B cell (primary cell): ENCODE results near the gene STC2. TPM values are rescaled to one million over a fixed set of nuclear protein-coding genes. Genes with fewer than 3 reads are reported as not detected.
"Not testable (repeated sequence)": the region's sequence is repeated elsewhere in the genome, so short reads cannot be mapped to it uniquely, and the experiment has no call there.

Source experiments
- ATAC-seq: fragments of 200-7000 bp; cut with Tn5 transposase; one replicate; pipeline ENCODE4 v1.10.0; 2021; ENCODE audit warnings: low read depth, mild to moderate bottlenecking, moderate number of reproducible peaks, moderate library complexity
- CTCF ChIA-PET: fragments of 350-600 bp; sonication (Branson Sonifier 250); formaldehyde crosslinking; loops from one replicate; lab custom pipeline; 2021; ENCODE audit warnings: antibody characterized with exemption, inconsistent platforms; lab: Charles Lee
- POLR2A ChIA-PET: fragments of 350-600 bp; sonication (Branson Sonifier 250); formaldehyde crosslinking; loops from one replicate; lab custom pipeline; 2021; ENCODE audit warnings: antibody characterized with exemption; lab: Charles Lee
- DNase-seq: peaks from one replicate; pipeline ENCODE4 v3.0.0; 2013
- H2AFZ ChIP-seq: 2 replicates; pipeline ENCODE4 v1.6.1; 2012; ENCODE audit warnings: mild to moderate bottlenecking, low read depth, low read length; ENCODE audit not compliant: insufficient read depth, poor library complexity, severe bottlenecking
- H3K27ac ChIP-seq, 2 donors: 1 replicate in 1 of 2; 2 replicates in 1 of 2; pipeline ENCODE4 v1.5.1; 2012 to 2013; ENCODE audit warnings: low read length in 2 of 2, mild to moderate bottlenecking in 2 of 2, moderate library complexity in 1 of 2
- H3K27me3 ChIP-seq, 4 experiments: fragments of 200-600 bp in 1 of 4; sonication (generic) in 1 of 4; replicated peaks in 1 of 4; 1 replicate in 2 of 4; 2 replicates in 2 of 4; pipeline versions ENCODE4 v1.6.1 to v1.7.0; 2013 to 2016; ENCODE audit warnings: low read length in 3 of 4, mild to moderate bottlenecking in 2 of 4, mixed read lengths in 1 of 4, moderate library complexity in 1 of 4; ENCODE audit not compliant: insufficient read depth in 4 of 4, control insufficient read depth in 3 of 4; ENCODE audit errors: control extremely low read depth in 1 of 4
- H3K36me3 ChIP-seq, 2 experiments: replicated peaks in 1 of 2; 1 replicate in 1 of 2; 2 replicates in 1 of 2; pipeline versions ENCODE4 v1.6.1 to v1.7.1; 2013; ENCODE audit warnings: low read length in 1 of 2; ENCODE audit not compliant: insufficient read depth in 2 of 2, control insufficient read depth in 1 of 2; ENCODE audit errors: control extremely low read depth in 1 of 2, extremely low read depth in 1 of 2
- H3K4me1 ChIP-seq, 2 donors: fragments of 200-600 bp in 1 of 2; sonication (generic) in 1 of 2; 1 replicate in 1 of 2; 2 replicates in 1 of 2; pipeline versions ENCODE4 v1.5.1 to v1.6.1; 2013 to 2017; ENCODE audit warnings: low read length in 2 of 2; ENCODE audit not compliant: control insufficient read depth in 2 of 2, insufficient read depth in 2 of 2
- H3K4me2 ChIP-seq: replicated peaks from 2 replicates; pipeline ENCODE3; 2012; ENCODE audit warnings: mild to moderate bottlenecking, low read depth, low read length; ENCODE audit not compliant: poor library complexity, severe bottlenecking
- H3K4me3 ChIP-seq, 5 experiments: fragments of 200-600 bp in 1 of 5; sonication (generic) in 1 of 5; 1 replicate in 3 of 5; 2 replicates in 2 of 5; pipeline versions ENCODE4 v1.5.1 to v1.7.0; 2011 to 2016; ENCODE audit warnings: low read length in 4 of 5, mild to moderate bottlenecking in 4 of 5, low read depth in 2 of 5, control low read depth in 1 of 5, moderate library complexity in 1 of 5; ENCODE audit not compliant: insufficient read depth in 1 of 5; ENCODE audit errors: control extremely low read depth in 1 of 5, extremely low read depth in 1 of 5
- H3K79me2 ChIP-seq: fragments of 200-600 bp; sonication (generic); one replicate; pipeline ENCODE4 v1.6.0; 2016; ENCODE audit warnings: low read length; ENCODE audit not compliant: control insufficient read depth, insufficient read depth
- H3K9ac ChIP-seq: fragments of 200-600 bp; sonication (generic); 2 replicates; pipeline ENCODE4 v1.6.1; 2017; ENCODE audit warnings: mild to moderate bottlenecking, low read length, moderate library complexity
- H3K9me3 ChIP-seq, 3 donors: one replicate each; pipeline versions ENCODE4 v1.6.1 to v1.7.1; 2013; ENCODE audit warnings: low read length in 2 of 3; ENCODE audit not compliant: control insufficient read depth in 2 of 3, insufficient read depth in 1 of 3; ENCODE audit errors: control extremely low read depth in 1 of 3
- H4K20me1 ChIP-seq: 2 replicates; pipeline ENCODE4 v1.6.0; 2012; ENCODE audit warnings: mild to moderate bottlenecking, low read length; ENCODE audit not compliant: insufficient read depth, control insufficient read depth, poor library complexity, severe bottlenecking
- H3K27ac Mint-ChIP-seq: one replicate; pipeline ENCODE4 v1.8.0; 2021; ENCODE audit warnings: mixed read lengths
- H3K27me3 Mint-ChIP-seq: one replicate; pipeline ENCODE4 v1.8.0; 2021; ENCODE audit warnings: mixed read lengths
- H3K4me1 Mint-ChIP-seq: one replicate; pipeline ENCODE4 v1.8.0; 2021; ENCODE audit warnings: mixed read lengths
- H3K4me3 Mint-ChIP-seq: one replicate; pipeline ENCODE4 v1.8.0; 2021; ENCODE audit warnings: mixed read lengths
- H3K9me3 Mint-ChIP-seq: one replicate; pipeline ENCODE4 v1.8.0; 2022; ENCODE audit warnings: mixed read lengths; ENCODE audit not compliant: insufficient read depth
- EZH2 ChIP-seq: IDR thresholded peaks from 2 replicates; pipeline ENCODE4 v1.6.1; 2012; ENCODE audit warnings: borderline replicate concordance, low read depth, mild to moderate bottlenecking, moderate library complexity, low read length; ENCODE audit not compliant: insufficient read depth, poor library complexity, severe bottlenecking
- WGBS: methylation state at CpG from one replicate; pipeline ENCODE4 v1.1.5; 2013; ENCODE audit warnings: missing lambda C conversion rate; ENCODE audit not compliant: insufficient coverage; 5-methylcytosine and 5-hydroxymethylcytosine counted together
- intact Hi-C: fragments of 100-400 bp; cut with micrococcal nuclease; formaldehyde crosslinking; loops from one replicate; pipeline ENCODE4 v1.10.0; 2022
- polyA plus RNA-seq: library from polyadenylated mRNA; depleted of rRNA; stranded (reverse); fragments of >200 nt; gene quantifications from 2 replicates; pipeline ENCODE4 v1.2.3, GENCODE V29; 2012
- total RNA-seq, 2 donors: library from RNA; stranded (reverse); fragments of 120-200 nt in 1 of 2; gene quantifications; 1 replicate in 1 of 2; 2 replicates in 1 of 2; pipeline versions ENCODE4 v1.2.3 to v1.2.4, GENCODE V29; 2013 to 2022
- TF ChIP-seq, protein P1 (sequence below): fragments of 200-600 bp; IDR thresholded peaks from one replicate; pipeline ENCODE4 v1.8.0; 2022; ENCODE audit warnings: antibody characterized with exemption, mild to moderate bottlenecking

The STC2 gene
- total and polyA plus RNA-seq, 2 donors (not counting 1 experiment from before 2014, with no cell fraction given) = not detected

- ChIA-PET POLR2A (no interaction called here), CTCF (interaction anchor here (1.0 kb wide), 1 partner anchor 11 kb away, joined by 3 read pairs; no protein-coding TSS in a partner anchor)
- Histone ChIP-seq H3K9ac (no peak overlapping the region), H3K4me2 (no peak overlapping the region), H3K4me1 (peaks cover 2 to 7% of the 10 kb centered on the region in 2 donors), H4K20me1 (no peaks in the 10 kb centered on the region), H3K27ac (no peak overlapping the region), H3K79me2 (no peaks in the 10 kb centered on the region), H3K4me3 (no peak overlapping the region), H3K27me3 (peaks cover 0 to 31% (median 13%) of the 10 kb centered on the region in 4 experiments), H2AFZ (no peak overlapping the region), H3K9me3 (peaks cover 0 to 8% (median 0%) of the 10 kb centered on the region in 3 donors), H3K36me3 (no peaks in the 10 kb centered on the region)
- intact Hi-C loops = no loop called here
- no peak for ATAC-seq
- DNase-seq = no peak
- Mint-ChIP-seq H3K27me3 (peaks cover 57% of the 10 kb centered on the region), H3K27ac (no peak overlapping the region), H3K4me3 (no peak overlapping the region), H3K4me1 (peaks cover 5% of the 10 kb centered on the region), H3K9me3 (peaks cover 9% of the 10 kb centered on the region)
- TF ChIP-seq, protein P1, sequence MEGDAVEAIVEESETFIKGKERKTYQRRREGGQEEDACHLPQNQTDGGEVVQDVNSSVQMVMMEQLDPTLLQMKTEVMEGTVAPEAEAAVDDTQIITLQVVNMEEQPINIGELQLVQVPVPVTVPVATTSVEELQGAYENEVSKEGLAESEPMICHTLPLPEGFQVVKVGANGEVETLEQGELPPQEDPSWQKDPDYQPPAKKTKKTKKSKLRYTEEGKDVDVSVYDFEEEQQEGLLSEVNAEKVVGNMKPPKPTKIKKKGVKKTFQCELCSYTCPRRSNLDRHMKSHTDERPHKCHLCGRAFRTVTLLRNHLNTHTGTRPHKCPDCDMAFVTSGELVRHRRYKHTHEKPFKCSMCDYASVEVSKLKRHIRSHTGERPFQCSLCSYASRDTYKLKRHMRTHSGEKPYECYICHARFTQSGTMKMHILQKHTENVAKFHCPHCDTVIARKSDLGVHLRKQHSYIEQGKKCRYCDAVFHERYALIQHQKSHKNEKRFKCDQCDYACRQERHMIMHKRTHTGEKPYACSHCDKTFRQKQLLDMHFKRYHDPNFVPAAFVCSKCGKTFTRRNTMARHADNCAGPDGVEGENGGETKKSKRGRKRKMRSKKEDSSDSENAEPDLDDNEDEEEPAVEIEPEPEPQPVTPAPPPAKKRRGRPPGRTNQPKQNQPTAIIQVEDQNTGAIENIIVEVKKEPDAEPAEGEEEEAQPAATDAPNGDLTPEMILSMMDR = no peak
- no peak for TF ChIP-seq EZH2
- 75% methylated on average over 2 of the region's 4 CpGs for WGBS
Observed at GRCh38 chr5:173288632-173289031, 39.6 kb downstream of the STC2 start.

DNA sequence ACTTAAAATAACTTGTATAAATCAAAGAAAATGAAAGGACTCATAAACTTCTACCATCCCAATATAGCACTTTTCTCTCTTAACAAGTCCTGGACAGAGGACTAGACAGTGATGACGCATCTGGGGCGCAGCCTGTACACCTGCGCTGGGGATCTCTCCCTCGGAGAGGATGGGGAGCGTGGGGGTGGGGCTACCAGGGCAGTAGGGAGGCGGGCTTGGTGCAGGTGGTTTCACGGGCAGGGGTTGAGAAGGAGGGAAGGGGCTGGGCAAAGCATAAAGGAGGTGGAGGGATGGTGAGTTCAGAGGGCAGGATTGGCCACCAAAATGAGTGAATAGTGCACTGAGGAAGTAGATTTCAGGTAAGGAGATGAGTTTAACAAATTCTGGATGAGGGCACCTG lies 41.1 kb downstream of the STC2 start:
- peaks cover 3 to 8% of the 10 kb centered on the region in 2 donors for H3K4me1 ChIP-seq
- no peaks in the 10 kb centered on the region for H3K79me2 ChIP-seq
- no peak overlapping the region for H3K4me3 ChIP-seq
- H3K27me3 Mint-ChIP-seq = peaks cover 67% of the 10 kb centered on the region
- H3K9me3 ChIP-seq = peaks cover 0 to 10% (median 0%) of the 10 kb centered on the region in 3 donors
- H3K27ac Mint-ChIP-seq = no peak overlapping the region
- ChIA-PET CTCF (no interaction called here), POLR2A (no interaction called here)
- ATAC-seq (no peak), DNase-seq (no peak)
- no peak overlapping the region for H3K4me2 ChIP-seq
- H3K27ac ChIP-seq = no peak overlapping the region
- H3K9me3 Mint-ChIP-seq = peaks cover 9% of the 10 kb centered on the region
- H3K36me3 ChIP-seq = no peaks in the 10 kb centered on the region
- TF ChIP-seq EZH2 = no peak
- TF ChIP-seq, protein P1 = no peak
- H3K4me3 Mint-ChIP-seq = no peak overlapping the region
- H4K20me1 ChIP-seq = no peaks in the 10 kb centered on the region
- WGBS = 65% methylated on average over 7 of the region's 7 CpGs
- H3K27me3 ChIP-seq = peaks cover 0 to 37% (median 15%) of the 10 kb centered on the region in 4 experiments
- no peak overlapping the region for H2AFZ ChIP-seq
- H3K4me1 Mint-ChIP-seq = peaks cover 10% of the 10 kb centered on the region
- intact Hi-C loops = no loop called here
- H3K9ac ChIP-seq = no peak overlapping the region

DNA sequence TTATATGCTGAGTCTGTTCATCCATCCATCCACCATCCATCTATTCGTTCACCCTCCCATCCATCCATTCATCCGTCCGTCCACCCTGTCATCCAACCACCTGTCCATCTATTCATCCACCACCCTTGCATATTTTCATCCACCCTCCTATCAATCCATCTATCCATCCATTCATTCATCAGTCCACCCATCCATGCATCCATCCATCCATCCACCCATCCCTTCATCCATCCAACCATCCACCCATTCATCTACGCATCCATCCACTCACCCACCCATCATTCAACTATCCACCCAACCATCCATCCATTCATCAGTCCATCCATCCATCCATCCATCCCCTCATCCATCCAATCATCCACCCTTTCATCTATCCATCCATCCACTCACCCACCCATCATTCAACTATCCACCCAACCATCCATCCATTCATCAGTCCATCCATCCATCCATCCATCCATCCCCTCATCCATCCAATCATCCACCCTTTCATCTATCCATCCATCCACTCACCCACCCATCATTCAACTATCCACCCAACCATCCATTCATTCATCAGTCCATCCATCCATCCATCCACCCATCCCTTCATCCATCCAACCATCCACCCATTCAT lies 43.8 kb downstream of the STC2 start:
- not testable (repeated sequence) for H2AFZ ChIP-seq

More for the DNA sequence above, 43.8 kb downstream of the STC2 start:
- 93% methylated on average over 4 of the region's 4 CpGs for WGBS
- POLR2A ChIA-PET, H4K20me1 ChIP-seq, ATAC-seq, H3K4me3 ChIP-seq, H3K36me3 ChIP-seq, H3K79me2 ChIP-seq, H3K4me2 ChIP-seq, H3K27ac Mint-ChIP-seq, H3K9ac ChIP-seq, DNase-seq, H3K4me1 ChIP-seq, H3K9me3 Mint-ChIP-seq, H3K27ac ChIP-seq: not testable (repeated sequence)
- peak overlapping the region; percentile 10 for H3K4me3 Mint-ChIP-seq
- Histone ChIP-seq H3K27me3 (peaks cover 0 to 32% (median 15%) of the 10 kb centered on the region in 4 experiments), H3K9me3 (peaks cover 0 to 10% (median 0%) of the 10 kb centered on the region in 3 donors)
- intact Hi-C loops = loop anchor here (2.0 kb wide), 1 partner anchor 306 kb away; no protein-coding TSS in a partner anchor
- peaks cover 58% of the 10 kb centered on the region for H3K27me3 Mint-ChIP-seq
- CTCF ChIA-PET = interaction anchor here (1.0 kb wide), 1 partner anchor 8 kb away, joined by 3 read pairs; no protein-coding TSS in a partner anchor
- H3K4me1 Mint-ChIP-seq = peaks cover 10% of the 10 kb centered on the region
